H9 (cell line): ENCODE results near the gene KRTAP19-3. TPM values are rescaled to one million over a fixed set of nuclear protein-coding genes. Genes with fewer than 3 reads are reported as not detected.

Source experiments
- DNase-seq: peaks from one replicate; pipeline ENCODE4 v3.0.0-alpha.2; 2017
- H2AFZ ChIP-seq: one replicate; pipeline ENCODE4 v1.6.1; 2013; ENCODE audit warnings: mild to moderate bottlenecking, low read length, control low read depth, moderate library complexity
- H2AK5ac ChIP-seq: 2 replicates; pipeline ENCODE4 v1.6.1; 2013; ENCODE audit warnings: low read length, control low read depth, mixed read lengths; ENCODE audit not compliant: insufficient read length
- H2BK120ac ChIP-seq: one replicate; pipeline ENCODE4 v1.6.1; 2013; ENCODE audit warnings: low read depth, mild to moderate bottlenecking, low read length, control low read depth, inconsistent platforms; ENCODE audit not compliant: poor library complexity, severe bottlenecking
- H2BK12ac ChIP-seq: 2 replicates; pipeline ENCODE4 v1.6.1; 2013; ENCODE audit warnings: low read length, control low read depth, mixed read lengths, low read depth; ENCODE audit not compliant: insufficient read length
- H2BK15ac ChIP-seq: 2 replicates; pipeline ENCODE4 v1.6.1; 2013; ENCODE audit warnings: low read depth, low read length, control low read depth
- H2BK20ac ChIP-seq: one replicate; pipeline ENCODE4 v1.6.1; 2013; ENCODE audit warnings: low read depth, mild to moderate bottlenecking, low read length, control low read depth, inconsistent platforms; ENCODE audit not compliant: poor library complexity, severe bottlenecking
- H2BK5ac ChIP-seq: 2 replicates; pipeline ENCODE4 v1.6.1; 2013; ENCODE audit warnings: low read length, control low read depth, mixed read lengths; ENCODE audit not compliant: insufficient read length
- H3K14ac ChIP-seq: 2 replicates; pipeline ENCODE4 v1.6.1; 2013; ENCODE audit warnings: low read length, control low read depth; ENCODE audit not compliant: insufficient read depth
- H3K18ac ChIP-seq: 2 replicates; pipeline ENCODE4 v1.6.1; 2013; ENCODE audit warnings: low read depth, mild to moderate bottlenecking, mixed read lengths, low read length, control low read depth; ENCODE audit not compliant: insufficient read length
- H3K23ac ChIP-seq: 2 replicates; pipeline ENCODE4 v1.6.1; 2013; ENCODE audit warnings: low read length, control low read depth, mixed read lengths, low read depth; ENCODE audit not compliant: insufficient read length
- H3K23me2 ChIP-seq: 2 replicates; pipeline ENCODE4 v1.6.1; 2013; ENCODE audit warnings: low read depth, mild to moderate bottlenecking, mixed read lengths, low read length, control low read depth; ENCODE audit not compliant: insufficient read length, poor library complexity, severe bottlenecking
- H3K27ac ChIP-seq: 2 replicates; pipeline ENCODE4 v1.5.1; 2013; ENCODE audit warnings: low read length, control low read depth, mixed read lengths, low read depth; ENCODE audit not compliant: insufficient read length
- H3K27me3 ChIP-seq: 2 replicates; pipeline ENCODE4 v1.6.1; 2013; ENCODE audit warnings: low read length, control low read depth, inconsistent platforms; ENCODE audit not compliant: insufficient read depth
- H3K4ac ChIP-seq: 2 replicates; pipeline ENCODE4 v1.6.1; 2013; ENCODE audit warnings: low read depth, mild to moderate bottlenecking, control low read depth, inconsistent platforms, low read length, moderate library complexity
- H3K4me1 ChIP-seq: 2 replicates; pipeline ENCODE4 v1.6.1; 2013; ENCODE audit warnings: low read length, control low read depth, inconsistent platforms; ENCODE audit not compliant: insufficient read depth
- H3K4me2 ChIP-seq: 2 replicates; pipeline ENCODE4 v1.6.1; 2013; ENCODE audit warnings: low read length, control low read depth, mixed read lengths; ENCODE audit not compliant: insufficient read length, insufficient read depth
- H3K56ac ChIP-seq: 2 replicates; pipeline ENCODE4 v1.6.1; 2013; ENCODE audit warnings: low read depth, mild to moderate bottlenecking, mixed read lengths, low read length, control low read depth; ENCODE audit not compliant: insufficient read length
- H3K79me1 ChIP-seq: 2 replicates; pipeline ENCODE4 v1.6.1; 2013; ENCODE audit warnings: low read depth, mild to moderate bottlenecking, moderate library complexity, low read length, control low read depth, inconsistent platforms; ENCODE audit not compliant: insufficient read depth, poor library complexity, severe bottlenecking
- H3K79me2 ChIP-seq: 2 replicates; pipeline ENCODE4 v1.6.1; 2013; ENCODE audit warnings: low read length, control low read depth, inconsistent platforms; ENCODE audit not compliant: insufficient read depth
- H3K9ac ChIP-seq: 2 replicates; pipeline ENCODE4 v1.6.1; 2013; ENCODE audit warnings: low read length, control low read depth, mixed read lengths; ENCODE audit not compliant: insufficient read length; ENCODE audit errors: extremely low read depth
- H3K9me3 ChIP-seq: one replicate; pipeline ENCODE4 v1.6.1; 2013; ENCODE audit warnings: low read depth, low read length, inconsistent platforms; ENCODE audit not compliant: control insufficient read depth
- H3T11ph ChIP-seq: one replicate; pipeline ENCODE4 v1.6.1; 2013; ENCODE audit warnings: mild to moderate bottlenecking, low read length, control low read depth, inconsistent platforms
- H4K20me1 ChIP-seq: one replicate; pipeline ENCODE4 v1.6.1; 2013; ENCODE audit not compliant: control insufficient read depth, insufficient read length, insufficient read depth
- H4K5ac ChIP-seq: 2 replicates; pipeline ENCODE4 v1.6.1; 2013; ENCODE audit warnings: low read depth, mild to moderate bottlenecking, mixed read lengths, low read length, control low read depth; ENCODE audit not compliant: insufficient read length
- H4K8ac ChIP-seq: replicated peaks from 2 replicates; pipeline ENCODE4 v1.6.1; 2013; ENCODE audit warnings: low read length, control low read depth, mixed read lengths, low read depth; ENCODE audit not compliant: insufficient read length
- H4K91ac ChIP-seq: 2 replicates; pipeline ENCODE4 v1.6.1; 2013; ENCODE audit warnings: low read depth, mild to moderate bottlenecking, moderate library complexity, mixed read lengths, low read length, control low read depth; ENCODE audit not compliant: insufficient read length
- H3K27ac Mint-ChIP-seq, 3 experiments: 2 replicates in 2 of 3; 3 replicates in 1 of 3; pipeline ENCODE4 v1.8.0; 2020 to 2021; ENCODE audit warnings: mixed read lengths in 3 of 3, mild to moderate bottlenecking in 1 of 3, moderate library complexity in 1 of 3
- H3K27me3 Mint-ChIP-seq: 2 replicates; pipeline ENCODE4 v1.8.0; 2021; ENCODE audit warnings: low read depth, mild to moderate bottlenecking, moderate library complexity, mixed read lengths
- H3K36me3 Mint-ChIP-seq, 3 experiments: 2 replicates in 2 of 3; 3 replicates in 1 of 3; pipeline ENCODE4 v1.8.0; 2020 to 2021; ENCODE audit warnings: low read depth in 3 of 3, mixed read lengths in 3 of 3; ENCODE audit not compliant: insufficient read depth in 1 of 3
- H3K4me1 Mint-ChIP-seq, 2 experiments: 2 replicates each; pipeline ENCODE4 v1.8.0; 2020; ENCODE audit warnings: mixed read lengths in 2 of 2
- H3K4me3 Mint-ChIP-seq, 2 experiments: 2 replicates in 1 of 2; 3 replicates in 1 of 2; pipeline ENCODE4 v1.8.0; 2020 to 2021; ENCODE audit warnings: mild to moderate bottlenecking in 2 of 2, mixed read lengths in 2 of 2, moderate library complexity in 1 of 2
- H3K9me3 Mint-ChIP-seq, 2 experiments: 2 replicates in 1 of 2; 3 replicates in 1 of 2; pipeline ENCODE4 v1.8.0; 2020; ENCODE audit warnings: mild to moderate bottlenecking in 2 of 2, mixed read lengths in 2 of 2, moderate library complexity in 1 of 2
- CTCF ChIP-seq: fragments of 200-600 bp; sonication (generic); conservative IDR thresholded peaks from 3 replicates; pipeline ENCODE4 v1.8.0; 2021; ENCODE audit warnings: antibody characterized with exemption, mild to moderate bottlenecking
- WGBS: extraction: QIAGEN DNeasy Blood & Tissue Kit; methylation state at CpG from one replicate; pipeline ENCODE4 v1.1.7; 2013; ENCODE audit warnings: missing lambda C conversion rate, low lambda C conversion rate, mixed read lengths; ENCODE audit not compliant: insufficient read length; ENCODE audit errors: extremely low coverage; 5-methylcytosine and 5-hydroxymethylcytosine counted together
- total RNA-seq: library from RNA; stranded (reverse); gene quantifications from 2 replicates; pipeline ENCODE4 v1.2.1, GENCODE V29; 2021

KRTAP19-3 gene
- total RNA-seq, 1 experiment from 2014 or later = not detected

- Histone ChIP-seq H2BK12ac (no peak overlapping the region), H3K23ac (no peak overlapping the region), H2BK20ac (no peak overlapping the region), H3K9ac (no peak overlapping the region), H3K27me3 (no peaks in the 10 kb centered on the region), H4K91ac (no peak overlapping the region), H3K9me3 (no peaks in the 10 kb centered on the region), H3K4me1 (no peaks in the 10 kb centered on the region), H4K20me1 (no peaks in the 10 kb centered on the region), H3K4ac (no peak overlapping the region), H3K79me2 (no peaks in the 10 kb centered on the region), H3K14ac (no peak overlapping the region), H2BK120ac (no peak overlapping the region), H4K5ac (no peak overlapping the region), H3K27ac (no peak overlapping the region), H3T11ph (no peak overlapping the region), H3K23me2 (no peaks in the 10 kb centered on the region), H2BK15ac (no peak overlapping the region), H3K4me2 (no peak overlapping the region), H3K18ac (no peak overlapping the region), H4K8ac (no peak overlapping the region), H2BK5ac (no peak overlapping the region), H3K56ac (no peak overlapping the region), H2AK5ac (no peak overlapping the region), H2AFZ (peak overlapping the region; percentile 8), H3K79me1 (no peaks in the 10 kb centered on the region)
- no peaks in the 10 kb centered on the region for H3K27me3 Mint-ChIP-seq
- no peak overlapping the region for H3K4me3 Mint-ChIP-seq
- H3K36me3 Mint-ChIP-seq = no peaks in the 10 kb centered on the region
- no CpG with 5 or more reads among the region's 3 CpGs for WGBS
- TF ChIP-seq CTCF = no peak
- H3K9me3 Mint-ChIP-seq = no peaks in the 10 kb centered on the region
- no peak for DNase-seq
- no peak overlapping the region for H3K27ac Mint-ChIP-seq
- H3K4me1 Mint-ChIP-seq = no peaks in the 10 kb centered on the region
Measured at GRCh38 chr21:30478004-30478403, 13.8 kb downstream of the KRTAP19-3 start.
